HEK293T (cell line): ENCODE results near the gene LPGAT1.

Source experiments
- CTCF ChIA-PET: fragments of 350-600 bp; formaldehyde crosslinking; extraction: SDS; loops from one replicate; lab custom pipeline; 2021; ENCODE audit warnings: antibody characterized with exemption, inconsistent platforms; lab: Yijun Ruan, JAX
- POLR2A ChIA-PET: fragments of 350-600 bp; formaldehyde crosslinking; extraction: SDS; loops from one replicate; lab custom pipeline; 2020; ENCODE audit warnings: antibody characterized with exemption, inconsistent platforms; lab: Yijun Ruan, JAX
- DNase-seq: peaks from one replicate; pipeline ENCODE4 v3.0.0; 2012; ENCODE audit warnings: mixed read lengths; ENCODE audit errors: extremely low spot score
- ARNT ChIP-seq: fragments of 450-650 bp; IDR thresholded peaks from 2 replicates; pipeline ENCODE4 v1.6.1; 2017; ENCODE audit warnings: mild to moderate bottlenecking
- BHLHE40 ChIP-seq: fragments of 450-650 bp; IDR thresholded peaks from 2 replicates; pipeline ENCODE4 v1.6.1; 2016; ENCODE audit warnings: mild to moderate bottlenecking, moderate library complexity, borderline replicate concordance
- CTBP1 ChIP-seq: fragments of 450-650 bp; IDR thresholded peaks from 2 replicates; pipeline ENCODE4 v1.6.1; 2016; ENCODE audit warnings: borderline replicate concordance
- ELF4 ChIP-seq: fragments of 450-650 bp; IDR thresholded peaks from 2 replicates; pipeline ENCODE4 v1.6.1; 2017; ENCODE audit warnings: antibody characterized with exemption
- FOXA1 ChIP-seq: fragments of 450-650 bp; IDR thresholded peaks from 2 replicates; pipeline ENCODE4 v1.6.1; 2016; ENCODE audit warnings: mild to moderate bottlenecking
- FOXK2 ChIP-seq: fragments of 450-650 bp; IDR thresholded peaks from 2 replicates; pipeline ENCODE4 v1.6.1; 2016; ENCODE audit warnings: mild to moderate bottlenecking
- FOXM1 ChIP-seq: fragments of 450-650 bp; IDR thresholded peaks from 2 replicates; pipeline ENCODE4 v1.6.1; 2017; ENCODE audit warnings: mild to moderate bottlenecking, borderline replicate concordance
- HDGF ChIP-seq: fragments of 450-650 bp; IDR thresholded peaks from 2 replicates; pipeline ENCODE4 v1.6.1; 2017; ENCODE audit warnings: antibody characterized with exemption, borderline replicate concordance
- L3MBTL2 ChIP-seq: fragments of 450-650 bp; conservative IDR thresholded peaks from 2 replicates; pipeline ENCODE4 v1.6.1; 2016; ENCODE audit warnings: mild to moderate bottlenecking
- LEF1 ChIP-seq: fragments of 450-650 bp; IDR thresholded peaks from 2 replicates; pipeline ENCODE4 v1.6.1; 2017; ENCODE audit warnings: mild to moderate bottlenecking, borderline replicate concordance
- NFRKB ChIP-seq: fragments of 450-650 bp; IDR thresholded peaks from 2 replicates; pipeline ENCODE4 v1.6.1; 2016; ENCODE audit warnings: mild to moderate bottlenecking, moderate library complexity
- SP1 ChIP-seq: fragments of 450-650 bp; IDR thresholded peaks from 2 replicates; pipeline ENCODE4 v1.6.1; 2017
- SUZ12 ChIP-seq: fragments of 450-650 bp; IDR thresholded peaks from 2 replicates; pipeline ENCODE4 v1.6.1; 2016; ENCODE audit warnings: mild to moderate bottlenecking
- TARDBP ChIP-seq: fragments of 450-650 bp; IDR thresholded peaks from 2 replicates; pipeline ENCODE4 v1.6.1; 2016
- ZNF384 ChIP-seq: fragments of 450-650 bp; IDR thresholded peaks from 2 replicates; pipeline ENCODE4 v1.6.1; 2016
- TF ChIP-seq, protein P1 (sequence below): fragments of 450-650 bp; IDR thresholded peaks from 2 replicates; pipeline ENCODE4 v1.6.1; 2016

LPGAT1 gene

DNA sequence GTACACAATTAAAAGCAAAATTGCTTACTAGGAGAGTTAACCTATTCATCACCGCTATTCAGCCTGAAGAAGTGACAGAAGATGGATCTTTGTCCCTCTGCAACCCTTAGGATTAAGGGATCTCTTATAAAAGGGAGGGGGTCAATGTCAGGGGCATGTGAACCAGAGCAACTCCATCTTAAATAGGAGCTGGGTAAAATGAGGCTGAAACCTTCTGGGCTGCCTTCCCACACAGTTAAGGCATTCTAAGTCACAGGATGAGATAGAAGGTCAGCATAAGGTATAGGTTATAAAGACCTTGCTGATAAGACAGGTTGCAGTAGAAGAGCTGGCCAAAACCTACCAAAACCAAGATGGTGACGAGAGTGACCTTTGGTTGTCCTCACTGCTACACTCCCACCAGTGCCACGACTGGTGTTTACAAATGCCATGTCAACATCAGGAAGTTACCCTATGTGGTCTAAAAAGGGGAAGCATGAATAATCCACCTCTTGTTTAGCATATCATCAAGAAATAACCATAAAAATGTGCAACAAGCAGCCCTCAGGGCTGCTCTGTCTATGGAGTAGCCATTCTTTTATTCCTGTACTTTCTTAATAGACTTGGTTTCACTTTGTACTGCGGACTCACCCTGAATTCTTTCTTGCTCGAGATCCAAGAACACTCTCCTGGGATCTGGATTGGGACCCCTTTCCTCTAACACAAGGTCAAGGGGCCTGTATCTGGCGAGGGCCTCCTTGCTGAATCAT lies 119.8 kb downstream of the LPGAT1 start:
- ChIA-PET POLR2A (no interaction called here), CTCF (interaction anchor here (0.9 kb wide), 1 partner anchor 12 kb away, joined by 3 read pairs; no protein-coding TSS in a partner anchor)
- no peak for TF ChIP-seq FOXM1
- no peak for TF ChIP-seq ELF4
- TF ChIP-seq FOXK2 = no peak
- TF ChIP-seq SP1 = no peak
- TF ChIP-seq L3MBTL2 = no peak
- TF ChIP-seq SUZ12 = no peak
- TF ChIP-seq, protein P1, sequence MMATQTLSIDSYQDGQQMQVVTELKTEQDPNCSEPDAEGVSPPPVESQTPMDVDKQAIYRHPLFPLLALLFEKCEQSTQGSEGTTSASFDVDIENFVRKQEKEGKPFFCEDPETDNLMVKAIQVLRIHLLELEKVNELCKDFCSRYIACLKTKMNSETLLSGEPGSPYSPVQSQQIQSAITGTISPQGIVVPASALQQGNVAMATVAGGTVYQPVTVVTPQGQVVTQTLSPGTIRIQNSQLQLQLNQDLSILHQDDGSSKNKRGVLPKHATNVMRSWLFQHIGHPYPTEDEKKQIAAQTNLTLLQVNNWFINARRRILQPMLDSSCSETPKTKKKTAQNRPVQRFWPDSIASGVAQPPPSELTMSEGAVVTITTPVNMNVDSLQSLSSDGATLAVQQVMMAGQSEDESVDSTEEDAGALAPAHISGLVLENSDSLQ = no peak
- no peak for TF ChIP-seq CTBP1
- no peak for TF ChIP-seq HDGF
- TF ChIP-seq ARNT = no peak
- no peak for TF ChIP-seq BHLHE40
- TF ChIP-seq NFRKB = no peak
- no peak for TF ChIP-seq TARDBP
- TF ChIP-seq LEF1 = no peak
- TF ChIP-seq FOXA1 = no peak
- no peak for TF ChIP-seq ZNF384
- no peak for DNase-seq

DNA sequence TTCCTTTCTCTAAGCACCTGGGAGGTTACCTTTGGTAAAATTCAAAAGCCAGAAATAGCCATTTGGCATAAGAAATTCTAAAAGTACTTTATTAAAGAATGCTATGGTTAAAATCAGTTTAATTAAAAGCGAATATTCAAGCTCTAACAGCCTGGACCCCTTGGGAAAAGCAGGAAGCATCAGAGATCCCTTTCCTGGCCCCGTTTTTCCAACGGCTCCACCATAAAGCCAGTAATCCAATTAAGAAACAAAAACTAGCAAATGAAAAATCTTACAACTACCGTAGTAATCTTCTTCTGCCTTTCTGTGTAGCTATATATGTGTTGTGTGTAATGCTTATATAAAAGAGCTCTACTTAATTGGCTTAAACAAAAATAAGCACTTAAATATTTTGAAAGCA lies 121.6 kb downstream of the LPGAT1 start:
- POLR2A ChIA-PET = no interaction called here
- CTCF ChIA-PET = interaction anchor here (2.3 kb wide), 1 partner anchor 11 kb away, joined by 10 read pairs; no protein-coding TSS in a partner anchor
- no peak for DNase-seq
- TF ChIP-seq ZNF384 (no peak), HDGF (no peak), L3MBTL2 (no peak), FOXM1 (no peak), CTBP1 (no peak), ARNT (no peak), LEF1 (no peak), SUZ12 (no peak), FOXK2 (no peak), FOXA1 (no peak), TARDBP (no peak)

DNA sequence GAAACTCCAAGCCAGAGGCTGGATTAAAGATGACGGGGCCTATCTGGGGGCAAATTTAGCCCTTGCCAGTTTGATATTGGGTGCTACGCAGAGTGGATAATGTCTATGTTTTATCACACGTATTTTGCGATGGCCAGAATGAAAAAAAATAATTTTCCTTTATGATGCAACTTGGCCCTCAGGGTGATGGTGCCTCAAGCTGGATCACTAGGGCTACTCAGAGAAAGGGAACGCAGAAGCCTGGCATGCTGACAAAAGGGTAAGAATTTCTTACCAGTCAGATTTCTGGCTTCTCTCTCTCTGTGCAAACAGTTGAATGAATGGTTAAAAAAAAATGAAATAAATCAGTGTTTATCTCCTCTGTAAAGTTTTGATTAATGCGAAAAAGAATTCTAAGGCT lies 122.6 kb downstream of the LPGAT1 start:
- TF ChIP-seq L3MBTL2 (no peak), FOXK2 (no peak), TARDBP (no peak), LEF1 (no peak), BHLHE40 (no peak), NFRKB (no peak), SUZ12 (no peak), SP1 (no peak), ZNF384 (no peak), ELF4 (no peak), CTBP1 (no peak), ARNT (no peak)
- TF ChIP-seq, protein P1 = no peak
- ChIA-PET CTCF (interaction anchor here (2.3 kb wide), 1 partner anchor 10 kb away, joined by 10 read pairs; no protein-coding TSS in a partner anchor), POLR2A (no interaction called here)
- DNase-seq = no peak

DNA sequence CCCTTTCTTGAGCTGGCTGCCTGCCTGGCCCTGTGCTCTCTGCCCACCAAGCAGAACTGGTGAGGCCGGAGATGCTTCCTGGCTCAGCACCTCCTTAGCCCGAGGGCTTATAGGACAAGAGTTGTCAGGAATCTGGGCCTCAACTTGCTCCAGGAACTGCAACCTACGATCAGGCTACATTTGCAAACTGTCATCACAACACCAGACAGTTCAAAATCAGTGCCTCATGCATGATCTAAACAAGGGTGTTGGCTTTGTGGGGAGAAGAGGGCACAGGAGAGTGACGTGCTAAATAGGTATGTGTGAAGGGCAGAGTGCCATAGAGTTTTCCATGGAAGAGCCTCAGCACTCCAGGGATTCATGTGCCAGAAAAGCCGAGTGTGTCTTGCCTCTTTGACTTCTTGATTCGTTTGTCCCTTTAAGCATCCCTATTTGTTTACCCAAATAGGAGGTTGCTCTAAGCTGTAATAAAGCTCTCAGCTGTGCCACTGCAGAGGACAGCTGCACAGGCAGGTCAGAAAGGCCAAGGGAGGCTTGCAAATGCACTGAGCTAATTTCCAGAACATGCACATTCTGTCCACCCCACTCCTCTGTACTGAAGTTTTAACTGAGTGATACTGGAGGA lies 125.0 kb downstream of the LPGAT1 start:
- CTCF ChIA-PET = no interaction called here
- POLR2A ChIA-PET = no interaction called here
- no peak for DNase-seq
- no peak for TF ChIP-seq SUZ12
- no peak for TF ChIP-seq CTBP1
- TF ChIP-seq HDGF = no peak
- no peak for TF ChIP-seq ELF4
- TF ChIP-seq FOXM1 = no peak
- no peak for TF ChIP-seq FOXK2
- TF ChIP-seq, protein P1 = no peak
- TF ChIP-seq BHLHE40 = no peak
- no peak for TF ChIP-seq ARNT
- no peak for TF ChIP-seq LEF1
- TF ChIP-seq SP1 = no peak
- TF ChIP-seq ZNF384 = no peak
- TF ChIP-seq NFRKB = no peak
- no peak for TF ChIP-seq TARDBP
- no peak for TF ChIP-seq L3MBTL2
- no peak for TF ChIP-seq FOXA1

DNA sequence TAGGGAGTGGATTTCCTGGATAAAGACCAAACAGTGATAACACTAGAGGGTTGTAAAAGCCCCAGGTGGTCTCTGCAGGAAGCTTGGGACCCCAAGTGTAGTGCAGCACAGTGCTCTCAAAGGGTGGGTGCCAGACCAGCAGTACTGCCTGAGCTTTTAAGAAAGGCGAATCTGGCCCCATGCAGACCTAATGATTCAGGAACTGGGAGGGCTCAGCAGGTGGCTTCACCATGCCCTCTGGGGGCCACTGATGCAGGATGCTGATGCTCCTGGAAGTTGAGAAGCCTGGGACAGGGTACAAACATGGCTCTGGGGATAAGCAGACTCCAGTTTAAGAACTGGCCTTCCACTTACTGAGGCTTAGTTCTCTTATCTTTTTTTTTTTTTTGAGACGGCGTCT lies 126.0 kb downstream of the LPGAT1 start:
- DNase-seq = no peak
- CTCF ChIA-PET = no interaction called here

More for the DNA sequence above, 126.0 kb downstream of the LPGAT1 start:
- POLR2A ChIA-PET = no interaction called here
- no peak for TF ChIP-seq ZNF384
- TF ChIP-seq ELF4 = no peak
- TF ChIP-seq LEF1 = no peak
- TF ChIP-seq, protein P1 = no peak
- no peak for TF ChIP-seq SUZ12
- TF ChIP-seq TARDBP = no peak
- TF ChIP-seq BHLHE40 = no peak
- TF ChIP-seq FOXA1 = no peak
- no peak for TF ChIP-seq ARNT
- no peak for TF ChIP-seq FOXK2
- TF ChIP-seq FOXM1 = no peak
- TF ChIP-seq L3MBTL2 = no peak
